NCI-H345 treated with DMSO at 0.1 percent for 48 hours (cell line): ENCODE data around the gene CACNB3.

Experiments used
- DNase-seq: peaks from one replicate; lab custom pipeline; 2025; ENCODE audit not compliant: unreplicated experiment; lab: John Stamatoyannopoulos, UW

Gene CACNB3

GRCh38 chr12:48788524-48788853 lies 29.8 kb upstream of the CACNB3 start:
- DNase-seq, result no peak

GRCh38 chr12:48788854-48789775 lies 29.2 kb upstream of the CACNB3 start, which contains the start of gene ADCY6:
TSS of gene ADCY6 (minus strand) at chr12:48789089. CDS start at chr12:48783434, 5,655 bp downstream.
- DNase-seq, result no peak

DNA sequence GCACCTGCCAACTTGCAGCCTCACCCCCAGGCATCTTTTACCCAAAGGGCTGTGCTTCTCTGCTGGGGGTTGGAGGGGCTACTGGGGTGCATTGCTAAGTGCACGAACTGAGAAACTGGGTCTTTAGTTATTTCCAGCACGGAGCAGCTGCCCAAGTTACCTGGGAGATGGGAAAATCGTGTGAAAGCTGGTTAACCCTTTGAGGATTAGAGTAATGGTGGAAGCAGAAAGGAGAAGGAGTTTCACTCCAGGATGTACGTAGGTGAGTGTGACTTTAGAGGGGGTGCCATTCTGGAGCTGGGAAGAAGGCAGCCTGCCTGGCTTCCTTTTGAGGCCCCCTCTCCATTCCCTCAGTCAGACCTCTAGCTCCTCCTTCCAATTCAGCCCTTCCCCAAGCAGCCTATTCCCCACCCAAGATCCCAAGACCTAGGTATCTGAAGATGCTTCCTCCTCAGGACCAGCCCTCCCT lies 28.4 kb upstream of the CACNB3 start:
- no peak for DNase-seq

- DNase-seq, result no peak
Measured at GRCh38 chr12:48793696-48794095, 24.6 kb upstream of the CACNB3 start.

DNA sequence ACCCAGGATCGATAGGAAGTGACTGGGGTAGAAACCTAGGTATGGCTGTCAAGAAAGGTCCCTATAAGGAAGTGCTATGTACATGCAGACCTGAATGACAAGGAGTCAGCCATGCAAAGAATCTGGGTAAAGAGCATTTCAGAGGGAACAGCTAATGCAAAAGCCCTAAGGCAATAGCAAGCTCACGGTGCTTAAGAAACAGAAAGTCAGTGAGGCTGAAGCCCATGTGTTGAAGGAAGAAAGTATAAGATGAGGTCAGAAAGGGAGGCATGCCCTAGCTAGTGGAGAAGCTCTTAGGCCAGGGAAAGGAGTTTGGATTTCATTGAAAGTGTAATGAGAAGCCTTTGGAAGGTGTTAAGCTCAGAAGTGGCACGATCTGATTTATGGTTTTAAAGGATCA lies 23.4 kb upstream of the CACNB3 start:
- DNase-seq, result no peak

GRCh38 chr12:48795550-48796455 lies 22.5 kb upstream of the CACNB3 start:
- no peak for DNase-seq

DNA sequence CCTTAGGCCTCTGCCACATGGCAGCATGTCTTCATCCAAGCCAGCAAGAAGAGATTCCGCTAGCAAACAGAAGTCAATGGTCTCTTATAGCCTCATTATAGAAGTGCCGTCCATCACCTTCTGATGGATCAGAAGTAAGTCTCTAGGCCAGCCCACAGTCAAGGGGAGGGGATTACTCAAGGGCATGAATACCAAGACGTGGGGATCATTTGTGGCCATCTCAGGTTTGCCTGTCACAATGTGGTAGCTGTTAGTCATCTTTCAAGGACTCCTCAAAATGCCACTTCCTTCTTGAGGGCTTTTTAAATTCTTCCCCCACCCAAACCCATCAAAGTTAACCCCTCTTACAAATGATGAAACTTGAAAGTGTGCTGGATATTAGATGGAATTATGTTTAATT lies 21.3 kb upstream of the CACNB3 start:
- DNase-seq, result no peak

DNA sequence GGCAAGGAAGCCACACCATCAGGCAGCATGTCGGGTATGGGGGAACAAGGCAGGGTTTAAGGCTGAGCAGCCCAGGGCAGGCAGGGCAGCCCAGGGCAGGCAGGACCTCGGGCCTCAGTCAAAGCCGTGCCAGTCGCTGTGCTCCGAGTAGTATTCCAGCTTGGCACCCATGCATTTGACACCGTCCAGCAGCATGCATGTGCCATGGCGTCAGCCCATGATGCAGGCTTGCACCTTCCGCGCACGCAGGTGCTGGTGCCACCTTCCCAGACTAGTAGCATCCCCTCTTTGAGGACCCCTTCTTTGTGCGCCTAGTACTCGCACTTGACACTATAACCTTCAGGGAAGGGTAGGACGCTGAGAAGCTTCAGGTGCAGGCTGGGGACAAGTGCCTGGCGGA lies 17.8 kb upstream of the CACNB3 start:
- no peak for DNase-seq

DNA sequence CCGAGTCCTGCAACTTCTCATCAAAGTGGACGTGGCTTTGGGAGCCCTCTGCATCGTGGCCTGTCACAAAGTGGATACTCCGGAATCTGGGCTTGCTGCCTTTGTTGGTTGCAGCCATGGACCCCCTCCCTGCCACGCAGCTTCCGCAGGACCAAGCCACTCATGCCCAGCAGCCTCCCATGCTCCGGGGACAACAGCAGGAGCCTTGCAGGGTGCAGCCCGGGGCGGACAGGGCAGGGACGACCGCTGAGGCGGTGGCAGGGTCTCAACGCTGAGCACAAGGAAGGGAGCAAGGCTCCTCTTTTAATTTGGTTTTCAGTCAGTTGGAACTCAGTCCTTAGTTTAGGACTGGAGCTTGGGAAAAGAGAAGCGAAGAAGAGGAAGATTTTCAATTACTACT lies 17.3 kb upstream of the CACNB3 start:
- no peak for DNase-seq

DNA sequence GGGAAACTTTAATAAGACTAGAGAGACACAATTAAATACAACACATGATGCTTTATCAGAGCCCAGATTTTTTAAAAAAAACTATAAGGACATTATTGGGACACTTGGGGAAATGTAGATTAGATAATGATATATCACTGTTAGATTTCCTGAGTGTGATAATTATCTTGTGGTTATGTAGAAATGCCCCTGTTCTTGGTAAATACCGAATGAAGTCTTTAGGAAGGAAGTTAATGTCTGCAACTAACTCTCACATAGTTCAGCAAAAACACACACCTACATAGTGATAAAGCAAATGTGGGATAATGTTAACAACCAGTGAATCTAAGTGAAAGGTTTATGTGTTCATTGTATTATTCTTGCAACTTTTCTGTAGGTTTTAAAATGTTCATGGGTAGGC lies 14.6 kb upstream of the CACNB3 start:
- DNase-seq, result no peak

GRCh38 chr12:48807981-48808380 lies 10.3 kb upstream of the CACNB3 start:
- no peak for DNase-seq

GRCh38 chr12:48810903-48811431 lies 7.3 kb upstream of the CACNB3 start:
- no peak for DNase-seq

DNA sequence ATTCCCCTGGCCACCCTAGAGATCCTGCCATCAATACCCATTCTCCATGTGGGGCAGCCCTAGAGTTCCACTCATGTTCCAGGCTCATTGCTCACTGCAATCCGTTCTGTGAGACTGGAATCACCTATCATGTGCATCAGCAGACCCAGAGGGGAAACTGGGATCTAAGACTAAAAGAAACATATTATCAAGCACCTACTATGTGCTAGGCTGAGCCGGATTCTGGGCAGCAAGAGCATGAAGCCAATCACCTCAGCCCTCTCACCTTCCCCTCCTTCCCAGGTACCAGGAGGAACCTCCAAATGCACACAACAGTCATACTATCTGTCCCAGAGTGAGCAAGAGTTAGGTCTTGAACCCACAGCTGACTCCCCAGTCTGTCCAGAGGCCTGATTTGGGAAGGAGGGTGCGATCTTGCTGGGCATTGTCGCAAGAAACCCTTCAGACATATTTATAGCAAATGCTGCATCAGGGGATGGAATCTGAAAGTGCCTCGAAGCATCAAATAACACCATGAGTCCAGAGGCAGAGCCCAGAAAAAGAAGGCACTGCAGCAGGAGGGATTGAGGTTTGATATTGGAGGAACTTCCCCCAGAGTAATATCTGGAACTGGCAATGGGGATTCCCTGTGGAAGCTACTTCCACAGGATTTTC lies 6.7 kb upstream of the CACNB3 start:
- no peak for DNase-seq

DNA sequence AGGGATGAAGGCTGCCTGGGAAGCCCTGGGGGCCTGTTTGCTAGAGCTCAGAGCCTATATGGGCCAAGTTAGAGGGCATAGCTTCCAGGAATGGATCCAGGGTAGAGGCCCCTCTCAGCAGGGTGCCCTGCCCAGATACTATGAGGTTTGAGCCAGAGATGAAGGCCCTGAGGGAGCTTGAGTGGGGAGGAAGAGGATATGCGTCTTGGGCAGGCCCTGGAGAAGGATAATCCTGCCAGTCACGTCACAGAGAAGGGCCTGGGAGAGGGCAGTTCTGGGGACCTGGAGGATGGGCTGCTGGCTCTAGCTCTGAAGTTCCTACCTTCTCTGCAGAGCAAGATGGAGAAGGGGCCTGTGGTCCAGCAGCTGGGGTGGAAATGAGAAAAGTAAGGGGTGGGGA lies 5.9 kb upstream of the CACNB3 start:
- no peak for DNase-seq

- no peak for DNase-seq
Measured at GRCh38 chr12:48813465-48814261, 4.6 kb upstream of the CACNB3 start.

GRCh38 chr12:48814262-48815125 lies 3.8 kb upstream of the CACNB3 start:
- DNase-seq, result no peak

- no peak for DNase-seq
Measured at GRCh38 chr12:48815126-48816110, 2.9 kb upstream of the CACNB3 start.
